GM19452 (cell line): ENCODE results near the gene DSC3.
"Not testable (repeated sequence)": the region's sequence is repeated elsewhere in the genome, so short reads cannot be mapped to it uniquely, and the experiment has no call there.

ENCODE experiments used
- ATAC-seq: cut with Tn5 transposase; IDR thresholded peaks from one replicate; pipeline ENCODE4 v1.9.1; 2021; ENCODE audit not compliant: unreplicated experiment

DSC3 gene

DNA sequence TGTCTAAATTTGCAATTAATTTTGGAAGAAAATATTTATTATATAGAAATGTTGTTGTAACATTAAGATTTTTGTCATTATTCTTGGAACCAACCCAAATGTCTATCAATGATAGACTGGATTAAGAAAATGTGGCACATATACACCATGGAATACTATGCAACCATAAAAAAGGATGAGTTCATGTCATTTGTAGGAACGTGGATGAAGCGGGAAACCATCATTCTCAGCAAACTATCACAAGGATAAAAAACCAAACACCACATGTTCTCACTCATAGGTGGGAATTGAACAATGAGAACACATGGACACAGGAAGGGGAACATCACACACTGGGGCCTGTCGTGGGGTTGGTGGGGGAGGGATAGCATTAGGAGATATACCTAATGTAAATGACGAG, 64.5 kb downstream of the DSC3 start:
- ATAC-seq: not testable (repeated sequence)

DNA sequence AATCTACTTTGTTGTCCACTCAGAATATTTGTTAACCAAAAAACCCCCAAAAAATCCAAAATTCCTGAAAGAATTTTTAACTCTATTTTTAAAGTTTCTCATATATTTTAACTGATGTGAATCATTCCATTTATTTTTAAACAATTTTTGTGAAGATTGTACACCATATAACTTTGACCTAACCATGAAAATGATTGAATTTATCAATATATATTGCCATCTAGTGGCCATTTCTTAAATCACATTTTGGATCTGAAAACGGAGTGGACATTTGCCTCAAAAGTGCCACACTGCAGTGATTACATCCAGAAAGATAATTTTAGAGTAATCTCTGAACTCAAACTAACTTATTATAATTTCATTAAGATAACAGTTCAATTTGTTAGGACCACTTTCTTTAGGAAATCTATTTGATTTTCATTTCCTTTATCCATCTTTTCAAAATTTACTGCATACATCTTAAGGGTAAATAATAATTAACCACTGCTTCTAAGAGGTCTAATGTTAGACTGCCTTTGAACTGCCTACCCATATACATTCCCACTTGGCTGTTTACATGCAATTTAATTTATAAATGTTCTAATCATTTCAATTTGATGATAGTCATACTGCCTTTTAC, 71.1 kb downstream of the DSC3 start:
- peak; percentile 84 for ATAC-seq

DNA sequence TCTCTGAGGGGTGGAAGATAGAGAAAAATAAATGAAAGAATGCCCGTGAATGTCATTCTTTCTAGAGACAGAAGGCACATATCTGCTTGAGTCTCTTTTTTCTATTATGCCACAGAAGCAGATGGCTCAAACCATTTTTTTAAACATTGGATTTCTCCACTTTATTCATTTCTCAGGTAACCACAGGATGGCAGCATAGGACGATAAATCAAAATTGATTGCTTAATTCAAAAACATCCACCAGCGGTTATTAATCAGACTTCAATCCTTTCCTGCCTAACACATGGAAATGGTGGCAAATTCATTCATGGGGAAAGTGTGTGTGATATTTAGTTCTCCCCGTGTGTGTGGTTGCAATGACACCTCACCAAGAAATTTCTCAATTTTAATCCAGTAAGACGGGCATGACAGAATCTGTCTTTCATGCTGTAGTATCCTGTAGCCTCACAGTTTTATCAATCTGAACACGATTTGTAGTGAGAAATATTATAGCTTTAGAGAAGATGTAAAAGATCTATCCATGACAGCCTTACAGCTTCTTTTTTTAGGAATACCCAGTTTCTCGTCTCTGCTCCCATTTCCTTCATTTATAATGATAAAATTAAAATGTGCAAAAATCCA, 72.2 kb downstream of the DSC3 start:
- ATAC-seq: no peak

DNA sequence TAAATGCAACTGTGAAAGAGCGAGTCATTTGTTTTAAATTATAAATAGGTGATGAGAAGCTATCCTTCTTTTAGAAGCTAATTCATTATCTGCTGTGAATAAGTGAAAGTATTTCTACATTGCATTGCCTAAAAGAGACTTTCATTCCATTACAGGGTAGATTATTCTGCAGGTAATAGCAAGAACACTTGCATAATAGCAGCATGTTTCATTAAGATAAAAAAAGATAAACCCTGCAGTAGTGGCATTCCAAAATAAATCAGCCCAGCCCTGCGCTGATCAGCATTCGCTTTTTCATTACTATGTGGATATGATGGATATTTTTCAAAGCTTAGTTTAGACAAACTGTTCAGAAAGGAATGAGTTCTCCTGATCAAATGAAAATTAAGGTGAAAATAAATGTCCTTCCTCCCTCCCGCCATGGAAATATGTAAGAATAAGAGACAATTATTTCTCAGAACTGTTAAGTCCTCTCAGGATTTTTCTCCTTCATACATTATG, 72.8 kb downstream of the DSC3 start:
- ATAC-seq: no peak

DNA sequence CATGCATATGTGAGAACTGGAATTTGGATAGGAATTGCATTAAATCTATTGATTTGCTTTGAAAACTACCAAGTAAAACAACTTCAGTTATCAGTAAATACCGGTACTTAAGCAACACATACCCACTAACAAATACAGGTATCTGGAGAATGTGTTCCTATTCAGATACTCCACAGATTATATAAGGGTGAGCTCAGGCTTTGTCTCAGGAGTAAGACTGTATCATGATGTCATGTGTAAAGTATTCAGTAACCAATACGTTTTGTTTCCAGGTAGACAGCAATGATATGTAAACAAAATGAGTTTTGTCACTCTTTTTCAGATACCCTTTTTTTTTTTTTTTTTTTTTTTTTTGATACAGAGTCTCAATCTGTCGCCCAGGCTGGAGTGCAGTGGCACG, 74.8 kb downstream of the DSC3 start:
- ATAC-seq: no peak

DNA sequence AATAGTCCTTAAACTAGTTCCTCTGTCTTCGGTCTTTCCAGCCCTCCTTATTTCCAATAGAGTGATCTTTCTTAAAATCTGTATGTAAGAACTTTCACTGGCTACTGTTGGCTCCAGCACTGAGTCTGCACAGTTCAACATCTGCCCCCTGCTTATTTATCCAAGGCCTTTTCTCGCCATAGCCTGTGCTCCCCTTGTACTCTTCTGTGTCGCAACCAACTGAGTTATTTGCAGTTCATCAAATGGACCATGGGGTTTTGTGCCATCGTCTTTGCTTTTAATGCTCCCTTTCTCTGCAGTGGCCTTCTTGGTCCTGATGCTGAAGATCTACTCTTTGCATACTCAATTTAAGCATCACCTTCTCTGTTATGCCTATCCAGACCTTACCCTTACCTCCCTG, 77.3 kb downstream of the DSC3 start:
- ATAC-seq: no peak

DNA sequence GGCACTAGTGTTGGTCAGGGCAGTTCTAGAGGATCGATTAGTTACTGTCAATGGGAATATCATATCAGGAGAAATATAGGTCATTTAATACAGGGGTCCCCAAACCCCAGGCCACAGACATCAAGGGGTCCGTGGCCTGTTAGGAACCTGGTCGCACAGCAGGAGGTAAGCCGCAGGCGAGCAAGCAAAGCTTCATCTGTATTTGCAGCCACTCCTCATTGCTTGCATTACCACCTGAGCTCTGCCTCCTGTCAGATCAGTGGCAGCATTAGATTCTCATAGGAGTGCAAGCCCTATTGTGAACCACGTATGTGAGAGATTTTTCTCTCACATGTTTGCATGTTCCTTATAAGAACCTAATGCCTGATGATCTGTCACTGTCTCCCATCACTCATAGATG, 81.9 kb downstream of the DSC3 start:
- ATAC-seq: no peak

DNA sequence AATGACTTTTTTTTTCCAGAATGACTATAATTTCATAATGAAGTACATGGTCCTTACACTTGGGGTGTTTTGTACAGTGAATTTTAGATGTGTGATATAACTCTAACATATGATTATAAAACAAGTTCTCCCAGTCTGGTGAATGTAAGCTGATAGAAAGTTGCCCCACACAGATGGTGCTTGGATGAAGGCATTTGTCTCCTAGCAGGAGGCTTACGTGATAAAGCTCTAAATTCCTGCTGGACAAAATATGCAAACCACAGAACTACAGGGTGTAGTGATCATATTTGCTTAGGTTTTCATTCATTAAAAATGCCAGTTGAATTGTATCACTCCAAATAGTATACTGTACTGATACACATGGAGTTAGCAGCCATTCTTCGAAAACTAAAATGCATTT, 85.5 kb downstream of the DSC3 start:
- ATAC-seq: no peak

DNA sequence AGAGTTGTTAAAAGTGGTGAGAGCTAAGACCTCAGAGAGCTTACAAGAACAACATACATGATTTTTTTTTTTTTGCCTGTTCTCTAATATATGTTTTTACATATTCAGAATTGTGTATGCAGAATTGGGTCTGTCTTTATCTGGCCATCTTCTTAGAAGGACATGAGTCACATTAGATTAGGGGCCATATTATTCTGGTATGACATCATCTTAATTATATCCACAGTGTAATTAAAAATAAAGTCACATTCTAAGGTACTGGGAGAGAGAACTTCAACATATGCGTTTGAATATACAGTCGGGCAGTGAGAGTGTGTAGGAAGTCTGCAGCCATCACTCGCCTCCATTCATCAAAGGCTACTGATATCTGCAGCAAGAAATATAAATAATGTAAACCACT, 88.3 kb downstream of the DSC3 start:
- ATAC-seq: no peak

DNA sequence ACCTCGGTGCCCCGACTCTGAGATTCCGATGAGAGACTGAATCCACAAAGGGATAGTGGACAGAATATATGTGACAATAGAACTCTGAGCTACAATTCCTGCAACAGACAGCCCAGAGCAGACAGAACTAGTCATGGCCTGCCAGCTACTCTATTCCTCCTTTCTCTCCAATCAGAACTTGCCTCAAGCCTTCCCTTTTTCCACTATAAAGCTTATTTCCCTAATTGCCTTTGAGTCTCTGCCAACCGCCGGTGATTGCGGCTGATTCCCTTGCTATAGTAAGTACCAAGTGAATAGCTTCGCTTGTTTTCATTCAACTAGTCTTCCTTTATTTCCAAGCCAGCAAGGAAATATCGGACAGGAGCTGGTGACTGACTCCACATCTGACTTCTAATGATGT, 96.8 kb downstream of the DSC3 start:
- ATAC-seq: no peak

DNA sequence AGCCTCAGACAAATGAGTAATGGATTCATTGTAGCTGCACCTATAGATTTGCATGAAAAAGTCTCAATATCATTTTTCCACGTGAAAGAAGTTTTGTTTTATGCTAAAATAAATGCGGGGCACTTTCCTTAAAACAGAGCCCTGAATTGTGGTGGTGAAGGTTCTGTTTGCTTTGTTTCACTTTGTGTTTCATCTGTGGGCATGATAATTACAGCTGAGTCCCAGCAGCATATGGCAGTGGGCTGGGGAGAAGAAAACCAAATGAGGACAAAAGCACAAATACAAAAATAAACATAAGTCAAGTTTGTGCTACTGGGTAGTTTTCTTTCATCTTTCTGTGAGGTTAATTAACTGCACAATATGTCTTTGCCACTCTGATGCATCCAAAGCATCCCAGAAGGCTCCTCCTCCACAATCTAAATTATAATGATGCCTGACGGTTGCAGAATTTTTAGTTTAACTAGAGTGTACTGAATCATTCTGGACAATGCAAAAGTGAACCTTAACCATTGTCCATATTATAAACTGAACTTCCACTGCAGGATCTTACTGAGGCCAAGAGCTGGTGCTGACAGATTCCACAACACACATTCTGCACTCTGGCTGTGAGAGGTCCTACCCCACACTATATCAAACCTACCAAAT, 97.6 kb downstream of the DSC3 start:
- ATAC-seq: no peak

DNA sequence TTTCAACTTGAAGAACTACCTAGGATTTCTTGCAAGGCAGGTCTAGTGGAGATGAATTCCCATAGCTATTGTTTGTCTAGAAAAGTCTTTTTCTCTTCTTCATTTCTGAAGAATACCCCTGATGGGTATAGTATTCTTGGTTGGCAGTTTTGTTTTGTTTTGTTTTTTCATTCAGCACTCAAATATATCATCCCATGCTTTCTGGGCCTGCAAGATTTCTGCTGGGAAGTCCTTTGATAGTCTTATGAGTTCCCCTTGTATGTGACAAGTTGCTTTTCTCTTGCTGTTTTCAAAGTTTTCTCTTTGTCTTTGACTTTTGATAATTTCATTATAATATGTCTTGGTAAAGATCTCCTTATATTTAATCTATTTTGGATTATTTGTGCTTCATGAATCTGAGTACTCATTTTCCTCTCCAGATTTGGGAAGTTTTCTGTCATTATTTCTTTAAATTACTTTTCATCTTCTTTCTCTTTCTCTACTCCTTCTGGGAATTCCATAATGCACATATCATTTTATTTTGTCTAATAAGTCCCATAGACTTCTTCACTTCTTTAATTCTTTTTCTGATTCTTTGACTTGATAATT, 101.5 kb downstream of the DSC3 start:
- no peak for ATAC-seq
